Activated naive CD4-positive, alpha-beta T cell (primary cell): ENCODE measurements around the gene CDKL2.
"Not testable (repeated sequence)": the region's sequence is repeated elsewhere in the genome, so short reads cannot be mapped to it uniquely, and the experiment has no call there.

Experiments
- DNase-seq, 4 experiments: peaks; one replicate each; lab custom pipeline; 2025; lab: John Stamatoyannopoulos, UW

The CDKL2 gene

GRCh38 chr4:75552452-75552851 is 77.9 kb downstream of the CDKL2 start:
- no peak for DNase-seq

GRCh38 chr4:75549019-75549418 is 81.3 kb downstream of the CDKL2 start:
- DNase-seq = no peak

GRCh38 chr4:75547647-75548387 is 82.5 kb downstream of the CDKL2 start:
- no peak for DNase-seq

DNA sequence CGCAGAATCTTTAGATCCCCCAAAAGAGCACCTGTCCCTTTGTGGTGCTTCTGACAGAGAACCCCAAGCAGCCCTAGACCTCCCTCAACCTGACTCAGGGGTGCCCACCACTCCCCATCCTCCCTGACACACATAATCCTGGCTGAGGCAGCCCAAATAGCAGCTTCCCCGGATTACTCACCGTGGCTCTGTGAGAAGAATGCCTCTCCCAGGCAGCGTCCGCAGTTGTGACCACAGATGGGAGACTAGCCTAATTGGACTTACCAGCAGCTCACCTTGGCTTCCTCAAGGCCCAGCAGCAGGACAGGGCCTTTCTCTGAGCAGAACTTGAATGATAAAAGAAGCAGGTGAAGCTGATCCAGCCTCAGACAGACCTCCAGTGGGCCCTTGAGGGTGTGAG is 84.8 kb downstream of the CDKL2 start:
- DNase-seq = no peak

DNA sequence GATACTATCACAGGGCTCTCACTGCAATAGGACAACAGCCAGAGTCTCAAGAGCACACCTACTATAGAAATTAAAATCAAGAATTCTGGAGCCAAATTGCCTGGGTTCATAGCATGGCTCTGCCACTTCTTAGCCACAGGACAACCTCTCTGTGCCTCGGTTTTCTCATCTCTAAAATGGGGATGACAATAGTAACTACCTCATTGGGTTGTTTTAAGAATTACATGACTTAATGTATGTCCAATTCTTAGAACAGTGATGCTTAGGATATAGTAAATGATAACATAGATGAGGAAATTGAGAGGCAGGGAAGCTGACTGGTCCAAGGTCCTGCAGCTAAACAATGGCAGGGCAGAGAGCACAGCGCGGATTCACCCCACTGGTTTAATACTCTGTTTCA is 85.5 kb downstream of the CDKL2 start:
- DNase-seq = no peak

GRCh38 chr4:75544220-75544619 is 86.1 kb downstream of the CDKL2 start:
- not testable (repeated sequence) for DNase-seq

DNA sequence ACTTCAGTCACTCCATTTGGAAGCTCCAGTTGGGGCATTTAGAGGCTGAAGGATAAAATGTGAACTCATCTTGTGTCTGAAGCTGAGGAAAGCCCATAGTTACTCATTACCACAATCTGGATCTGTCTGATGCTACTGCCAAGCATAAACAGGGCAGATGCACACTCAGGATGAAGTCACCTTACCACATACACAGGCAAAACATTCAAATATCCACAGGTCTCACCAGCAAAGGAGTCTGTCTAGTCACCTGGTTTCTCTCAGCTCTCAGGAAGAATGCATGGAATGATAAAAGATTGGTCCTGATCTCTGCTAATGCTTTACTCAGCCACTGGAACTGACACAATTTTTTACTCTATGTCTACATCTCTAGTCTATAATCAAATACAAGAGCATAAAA is 87.5 kb downstream of the CDKL2 start:
- DNase-seq = no peak

DNA sequence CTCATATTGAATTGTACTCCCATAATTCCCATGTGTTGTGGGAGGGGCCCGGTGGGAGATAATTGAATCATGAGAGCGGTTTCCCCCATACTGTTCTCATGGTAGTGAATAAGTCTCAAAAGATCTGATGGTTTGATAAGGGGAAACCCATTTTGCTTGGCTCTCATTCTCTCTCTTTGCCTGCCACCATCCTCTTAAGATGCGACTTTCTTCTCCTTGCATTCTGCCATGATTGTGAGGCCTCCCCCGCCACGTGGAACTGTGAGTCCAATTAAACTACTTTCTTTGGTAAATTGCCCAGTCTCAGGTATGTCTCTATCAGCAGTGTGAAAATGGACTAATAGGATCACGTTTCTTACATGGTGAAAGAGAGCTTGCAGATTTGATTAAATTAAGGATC is 93.0 kb downstream of the CDKL2 start:
- not testable (repeated sequence) for DNase-seq

- DNase-seq = not testable (repeated sequence)
Observed at GRCh38 chr4:75533926-75534325, 96.4 kb downstream of the CDKL2 start.

DNA sequence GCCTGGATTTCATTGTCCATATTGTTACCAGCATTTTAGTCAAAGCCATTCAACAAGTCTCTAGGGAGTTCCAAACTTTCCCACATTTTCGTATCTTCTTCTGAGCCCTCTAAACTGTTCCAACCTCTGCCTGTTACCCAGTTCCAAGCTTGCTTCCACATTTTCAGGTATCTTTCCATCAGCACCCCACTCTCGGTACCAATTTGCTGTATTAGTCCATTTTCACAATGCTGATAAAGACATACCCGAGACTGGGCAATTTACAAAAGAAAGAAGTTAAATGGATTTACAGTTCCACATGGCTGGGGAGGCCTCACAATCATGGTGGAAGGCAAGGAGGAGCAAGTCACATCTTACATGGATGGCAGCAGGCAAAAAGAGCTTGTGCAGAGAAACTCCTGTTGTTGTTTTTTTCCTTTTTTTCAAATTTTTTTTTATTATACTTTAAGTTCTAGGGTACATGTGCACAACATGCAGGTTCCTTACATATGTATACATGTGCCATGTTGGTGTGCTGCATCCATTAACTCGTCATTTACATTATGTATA is 96.9 kb downstream of the CDKL2 start:
- DNase-seq = not testable (repeated sequence)

GRCh38 chr4:75531536-75532143 is 98.7 kb downstream of the CDKL2 start:
- not testable (repeated sequence) for DNase-seq

GRCh38 chr4:75530556-75531322 is 99.6 kb downstream of the CDKL2 start:
- no peak for DNase-seq
